ENCODE data around the gene STARD4.

The STARD4 gene

DNA sequence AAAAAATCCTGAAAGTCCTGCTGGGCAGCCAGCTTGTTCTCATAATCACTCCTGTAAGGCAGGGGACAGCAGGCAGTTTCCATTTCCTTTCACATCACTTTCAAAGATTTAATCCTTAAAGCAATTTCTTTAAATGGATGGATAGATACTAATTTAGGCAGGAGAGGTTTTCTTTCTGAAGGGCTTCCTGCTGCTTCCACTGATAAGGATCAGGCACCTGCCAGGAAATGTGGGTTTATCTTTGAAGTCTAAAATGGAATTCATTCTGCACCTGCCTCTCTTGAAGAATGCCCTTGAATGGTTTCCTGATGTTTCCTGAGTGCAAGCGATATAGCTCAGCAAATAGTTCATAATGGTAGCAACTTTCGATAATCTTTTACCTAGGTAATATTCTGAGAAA is 64.5 kb downstream of the STARD4 start:
- no peaks in the 10 kb centered on the region for H3K36me3 ChIP-seq (ENCODE audit: control insufficient read depth in 1 of 2, insufficient read depth in 2 of 2, low read depth in 1 of 2, low read length in 2 of 2)
- no peak overlapping the region for H2BK12ac ChIP-seq (ENCODE audit: low read length in 2 of 2)
- H3K4me3 ChIP-seq (ENCODE audit: insufficient read depth in 1 of 2, low read depth in 1 of 2, low read length in 2 of 2) = no peak overlapping the region
- no peak overlapping the region for H3K23ac ChIP-seq (ENCODE audit: low read length in 2 of 2)
- no peak overlapping the region for H2BK15ac ChIP-seq (ENCODE audit: low read depth, poor library complexity, severe bottlenecking)
- H3K9me3 ChIP-seq (ENCODE audit: control insufficient read depth, low read length) = no peaks in the 10 kb centered on the region
- no peak overlapping the region for H4K91ac ChIP-seq (ENCODE audit: low read length)
- H3K18ac ChIP-seq (ENCODE audit: low read depth in 1 of 2, low read length in 2 of 2) = peak overlapping the region in 1 of 2 experiments; percentile 4
- no peak overlapping the region for H2AFZ ChIP-seq (ENCODE audit: low read depth, low read length)
- no peaks in the 10 kb centered on the region for H3K4me1 ChIP-seq (ENCODE audit: control insufficient read depth, insufficient read depth, low read depth, low read length)
- H2AK5ac ChIP-seq (ENCODE audit: low read length, severe bottlenecking) = no peak overlapping the region
- H2BK5ac ChIP-seq (ENCODE audit: low read depth, low read length, poor library complexity, severe bottlenecking) = no peak overlapping the region
- H3K27ac ChIP-seq (ENCODE audit: low read length, poor library complexity, severe bottlenecking) = no peak overlapping the region
- no peak overlapping the region for H3K4ac ChIP-seq (ENCODE audit: low read depth in 1 of 2, low read length in 2 of 2)
- no peak overlapping the region for H4K8ac ChIP-seq (ENCODE audit: low read length)
- no peak overlapping the region for H2BK120ac ChIP-seq (ENCODE audit: low read depth, low read length)
- no peaks in the 10 kb centered on the region for H3K79me1 ChIP-seq (replicated peaks; ENCODE audit: low read length, poor library complexity, severe bottlenecking)
- no peak for DNase-seq
- no CpG with 5 or more reads among the region's 2 CpGs for WGBS
- no peaks in the 10 kb centered on the region for H3K27me3 ChIP-seq (ENCODE audit: control insufficient read depth in 1 of 2, insufficient read depth in 1 of 2, low read length in 2 of 2)
- H3K14ac ChIP-seq (ENCODE audit: low read length in 2 of 2) = no peak overlapping the region
- H3K9ac ChIP-seq (ENCODE audit: low read length) = no peak overlapping the region
- H3K4me2 ChIP-seq (ENCODE audit: low read length, poor library complexity, severe bottlenecking) = no peak overlapping the region

DNA sequence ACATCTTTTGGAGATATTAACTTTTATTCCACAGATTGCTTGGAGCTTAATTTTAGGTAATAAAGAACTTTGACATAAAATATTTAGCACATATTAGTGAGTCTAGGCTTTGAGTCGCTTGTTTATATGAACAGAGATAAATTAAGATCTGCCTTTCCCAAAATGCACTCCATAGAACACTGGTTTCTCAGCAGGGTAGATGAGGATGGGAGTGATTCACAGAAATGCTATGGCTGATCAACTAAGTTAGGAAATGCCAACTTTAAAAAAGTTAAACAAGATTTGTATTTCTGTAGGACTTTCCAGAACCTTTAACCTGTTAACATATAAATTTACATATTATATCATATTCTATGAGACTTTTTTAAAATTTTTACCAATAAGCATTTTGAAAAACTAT is 65.2 kb downstream of the STARD4 start:
- no CpG with 5 or more reads among the region's 1 CpG for WGBS
- H3K27ac ChIP-seq (ENCODE audit: low read length, poor library complexity, severe bottlenecking) = no peak overlapping the region
- no peaks in the 10 kb centered on the region for H3K36me3 ChIP-seq (ENCODE audit: control insufficient read depth in 1 of 2, insufficient read depth in 2 of 2, low read depth in 1 of 2, low read length in 2 of 2)
- no peaks in the 10 kb centered on the region for H3K79me1 ChIP-seq (replicated peaks; ENCODE audit: low read length, poor library complexity, severe bottlenecking)
- H2BK12ac ChIP-seq (ENCODE audit: low read length in 2 of 2) = no peak overlapping the region
- no peak overlapping the region for H2BK15ac ChIP-seq (ENCODE audit: low read depth, poor library complexity, severe bottlenecking)
- H2AFZ ChIP-seq (ENCODE audit: low read depth, low read length) = no peak overlapping the region
- no peak overlapping the region for H4K8ac ChIP-seq (ENCODE audit: low read length)
- H3K18ac ChIP-seq (ENCODE audit: low read depth in 1 of 2, low read length in 2 of 2) = no peak overlapping the region
- no peak overlapping the region for H3K4ac ChIP-seq (ENCODE audit: low read depth in 1 of 2, low read length in 2 of 2)
- H3K14ac ChIP-seq (ENCODE audit: low read length in 2 of 2) = no peak overlapping the region
- no peaks in the 10 kb centered on the region for H3K27me3 ChIP-seq (ENCODE audit: control insufficient read depth in 1 of 2, insufficient read depth in 1 of 2, low read length in 2 of 2)
- no peak overlapping the region for H3K9ac ChIP-seq (ENCODE audit: low read length)
- H3K4me2 ChIP-seq (ENCODE audit: low read length, poor library complexity, severe bottlenecking) = no peak overlapping the region
- no peaks in the 10 kb centered on the region for H3K9me3 ChIP-seq (ENCODE audit: control insufficient read depth, low read length)
- H2AK5ac ChIP-seq (ENCODE audit: low read length, severe bottlenecking) = no peak overlapping the region
- H2BK120ac ChIP-seq (ENCODE audit: low read depth, low read length) = no peak overlapping the region
- H3K4me1 ChIP-seq (ENCODE audit: control insufficient read depth, insufficient read depth, low read depth, low read length) = no peaks in the 10 kb centered on the region
- DNase-seq = peak; percentile 17
- H4K91ac ChIP-seq (ENCODE audit: low read length) = no peak overlapping the region
- no peak overlapping the region for H2BK5ac ChIP-seq (ENCODE audit: low read depth, low read length, poor library complexity, severe bottlenecking)
- H3K23ac ChIP-seq (ENCODE audit: low read length in 2 of 2) = no peak overlapping the region
- H3K4me3 ChIP-seq (ENCODE audit: insufficient read depth in 1 of 2, low read depth in 1 of 2, low read length in 2 of 2) = no peak overlapping the region
